B cell (primary cell): Measurements from ENCODE around the gene PLCZ1. TPM values are rescaled to one million over a fixed set of nuclear protein-coding genes. Genes with fewer than 3 reads are reported as not detected.

Experiments
- ATAC-seq: fragments of 200-7000 bp; cut with Tn5 transposase; one replicate; pipeline ENCODE4 v1.10.0; 2021; ENCODE audit warnings: low read depth, mild to moderate bottlenecking, moderate number of reproducible peaks, moderate library complexity
- CTCF ChIA-PET: fragments of 350-600 bp; sonication (Branson Sonifier 250); formaldehyde crosslinking; loops from one replicate; lab custom pipeline; 2021; ENCODE audit warnings: antibody characterized with exemption, inconsistent platforms; lab: Charles Lee
- POLR2A ChIA-PET: fragments of 350-600 bp; sonication (Branson Sonifier 250); formaldehyde crosslinking; loops from one replicate; lab custom pipeline; 2021; ENCODE audit warnings: antibody characterized with exemption; lab: Charles Lee
- DNase-seq: peaks from one replicate; pipeline ENCODE4 v3.0.0; 2013
- H2AFZ ChIP-seq: 2 replicates; pipeline ENCODE4 v1.6.1; 2012; ENCODE audit warnings: mild to moderate bottlenecking, low read depth, low read length; ENCODE audit not compliant: insufficient read depth, poor library complexity, severe bottlenecking
- H3K27ac ChIP-seq, 2 donors: 1 replicate in 1 of 2; 2 replicates in 1 of 2; pipeline ENCODE4 v1.5.1; 2012 to 2013; ENCODE audit warnings: low read length in 2 of 2, mild to moderate bottlenecking in 2 of 2, moderate library complexity in 1 of 2
- H3K27me3 ChIP-seq, 4 experiments: fragments of 200-600 bp in 1 of 4; sonication (generic) in 1 of 4; replicated peaks in 1 of 4; 1 replicate in 2 of 4; 2 replicates in 2 of 4; pipeline versions ENCODE4 v1.6.1 to v1.7.0; 2013 to 2016; ENCODE audit warnings: low read length in 3 of 4, mild to moderate bottlenecking in 2 of 4, mixed read lengths in 1 of 4, moderate library complexity in 1 of 4; ENCODE audit not compliant: insufficient read depth in 4 of 4, control insufficient read depth in 3 of 4; ENCODE audit errors: control extremely low read depth in 1 of 4
- H3K36me3 ChIP-seq, 2 experiments: replicated peaks in 1 of 2; 1 replicate in 1 of 2; 2 replicates in 1 of 2; pipeline versions ENCODE4 v1.6.1 to v1.7.1; 2013; ENCODE audit warnings: low read length in 1 of 2; ENCODE audit not compliant: insufficient read depth in 2 of 2, control insufficient read depth in 1 of 2; ENCODE audit errors: control extremely low read depth in 1 of 2, extremely low read depth in 1 of 2
- H3K4me1 ChIP-seq, 2 donors: fragments of 200-600 bp in 1 of 2; sonication (generic) in 1 of 2; 1 replicate in 1 of 2; 2 replicates in 1 of 2; pipeline versions ENCODE4 v1.5.1 to v1.6.1; 2013 to 2017; ENCODE audit warnings: low read length in 2 of 2; ENCODE audit not compliant: control insufficient read depth in 2 of 2, insufficient read depth in 2 of 2
- H3K4me2 ChIP-seq: replicated peaks from 2 replicates; pipeline ENCODE3; 2012; ENCODE audit warnings: mild to moderate bottlenecking, low read depth, low read length; ENCODE audit not compliant: poor library complexity, severe bottlenecking
- H3K4me3 ChIP-seq, 5 experiments: fragments of 200-600 bp in 1 of 5; sonication (generic) in 1 of 5; 1 replicate in 3 of 5; 2 replicates in 2 of 5; pipeline versions ENCODE4 v1.5.1 to v1.7.0; 2011 to 2016; ENCODE audit warnings: low read length in 4 of 5, mild to moderate bottlenecking in 4 of 5, low read depth in 2 of 5, control low read depth in 1 of 5, moderate library complexity in 1 of 5; ENCODE audit not compliant: insufficient read depth in 1 of 5; ENCODE audit errors: control extremely low read depth in 1 of 5, extremely low read depth in 1 of 5
- H3K79me2 ChIP-seq: fragments of 200-600 bp; sonication (generic); one replicate; pipeline ENCODE4 v1.6.0; 2016; ENCODE audit warnings: low read length; ENCODE audit not compliant: control insufficient read depth, insufficient read depth
- H3K9ac ChIP-seq: fragments of 200-600 bp; sonication (generic); 2 replicates; pipeline ENCODE4 v1.6.1; 2017; ENCODE audit warnings: mild to moderate bottlenecking, low read length, moderate library complexity
- H3K9me3 ChIP-seq, 3 donors: one replicate each; pipeline versions ENCODE4 v1.6.1 to v1.7.1; 2013; ENCODE audit warnings: low read length in 2 of 3; ENCODE audit not compliant: control insufficient read depth in 2 of 3, insufficient read depth in 1 of 3; ENCODE audit errors: control extremely low read depth in 1 of 3
- H4K20me1 ChIP-seq: 2 replicates; pipeline ENCODE4 v1.6.0; 2012; ENCODE audit warnings: mild to moderate bottlenecking, low read length; ENCODE audit not compliant: insufficient read depth, control insufficient read depth, poor library complexity, severe bottlenecking
- H3K27ac Mint-ChIP-seq: one replicate; pipeline ENCODE4 v1.8.0; 2021; ENCODE audit warnings: mixed read lengths
- H3K27me3 Mint-ChIP-seq: one replicate; pipeline ENCODE4 v1.8.0; 2021; ENCODE audit warnings: mixed read lengths
- H3K4me1 Mint-ChIP-seq: one replicate; pipeline ENCODE4 v1.8.0; 2021; ENCODE audit warnings: mixed read lengths
- H3K4me3 Mint-ChIP-seq: one replicate; pipeline ENCODE4 v1.8.0; 2021; ENCODE audit warnings: mixed read lengths
- H3K9me3 Mint-ChIP-seq: one replicate; pipeline ENCODE4 v1.8.0; 2022; ENCODE audit warnings: mixed read lengths; ENCODE audit not compliant: insufficient read depth
- EZH2 ChIP-seq: IDR thresholded peaks from 2 replicates; pipeline ENCODE4 v1.6.1; 2012; ENCODE audit warnings: borderline replicate concordance, low read depth, mild to moderate bottlenecking, moderate library complexity, low read length; ENCODE audit not compliant: insufficient read depth, poor library complexity, severe bottlenecking
- WGBS: methylation state at CpG from one replicate; pipeline ENCODE4 v1.1.5; 2013; ENCODE audit warnings: missing lambda C conversion rate; ENCODE audit not compliant: insufficient coverage; 5-methylcytosine and 5-hydroxymethylcytosine counted together
- intact Hi-C: fragments of 100-400 bp; cut with micrococcal nuclease; formaldehyde crosslinking; loops from one replicate; pipeline ENCODE4 v1.10.0; 2022
- polyA plus RNA-seq: library from polyadenylated mRNA; depleted of rRNA; stranded (reverse); fragments of >200 nt; gene quantifications from 2 replicates; pipeline ENCODE4 v1.2.3, GENCODE V29; 2012
- total RNA-seq, 2 donors: library from RNA; stranded (reverse); fragments of 120-200 nt in 1 of 2; gene quantifications; 1 replicate in 1 of 2; 2 replicates in 1 of 2; pipeline versions ENCODE4 v1.2.3 to v1.2.4, GENCODE V29; 2013 to 2022
- TF ChIP-seq, protein P1 (sequence below): fragments of 200-600 bp; IDR thresholded peaks from one replicate; pipeline ENCODE4 v1.8.0; 2022; ENCODE audit warnings: antibody characterized with exemption, mild to moderate bottlenecking

PLCZ1 gene
- total and polyA plus RNA-seq, 2 donors (not counting 1 experiment from before 2014, with no cell fraction given), result not detected

DNA sequence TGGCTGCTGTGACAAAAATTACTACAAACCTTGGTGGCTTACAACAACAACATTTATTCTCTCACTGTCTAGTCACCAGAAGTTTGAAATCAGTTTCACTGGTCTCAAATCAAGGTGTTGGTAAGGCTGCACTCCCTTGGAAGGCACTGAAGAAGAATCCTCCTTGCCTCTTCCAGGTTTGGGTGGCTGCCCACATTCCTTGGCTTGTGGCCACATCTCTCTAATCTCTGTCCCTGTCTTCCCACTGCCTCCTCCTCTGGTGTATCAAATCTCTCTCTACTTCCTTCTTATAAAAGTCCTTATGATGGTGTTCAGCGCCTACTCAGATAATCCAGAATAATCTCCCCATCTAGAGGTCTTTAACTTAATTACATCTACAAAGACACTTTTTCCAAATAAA lies 31.0 kb downstream of the PLCZ1 start:
- ChIA-PET CTCF (no interaction called here), POLR2A (no interaction called here)
- Histone ChIP-seq H3K27ac (no peak overlapping the region), H4K20me1 (no peaks in the 10 kb centered on the region), H3K27me3 (no peaks in the 10 kb centered on the region), H3K79me2 (no peaks in the 10 kb centered on the region), H2AFZ (no peak overlapping the region), H3K36me3 (no peaks in the 10 kb centered on the region), H3K4me1 (no peaks in the 10 kb centered on the region), H3K9me3 (peaks cover 0 to 3% (median 0%) of the 10 kb centered on the region in 3 donors), H3K4me3 (no peak overlapping the region), H3K4me2 (no peak overlapping the region), H3K9ac (no peak overlapping the region)
- WGBS, result no CpG with 5 or more reads among the region's 1 CpG
- H3K27me3 Mint-ChIP-seq, result no peaks in the 10 kb centered on the region
- no peak overlapping the region for H3K27ac Mint-ChIP-seq
- no peak for ATAC-seq
- intact Hi-C loops, result no loop called here
- no peaks in the 10 kb centered on the region for H3K4me1 Mint-ChIP-seq
- no peak overlapping the region for H3K4me3 Mint-ChIP-seq
- no peak for TF ChIP-seq EZH2
- TF ChIP-seq, protein P1, sequence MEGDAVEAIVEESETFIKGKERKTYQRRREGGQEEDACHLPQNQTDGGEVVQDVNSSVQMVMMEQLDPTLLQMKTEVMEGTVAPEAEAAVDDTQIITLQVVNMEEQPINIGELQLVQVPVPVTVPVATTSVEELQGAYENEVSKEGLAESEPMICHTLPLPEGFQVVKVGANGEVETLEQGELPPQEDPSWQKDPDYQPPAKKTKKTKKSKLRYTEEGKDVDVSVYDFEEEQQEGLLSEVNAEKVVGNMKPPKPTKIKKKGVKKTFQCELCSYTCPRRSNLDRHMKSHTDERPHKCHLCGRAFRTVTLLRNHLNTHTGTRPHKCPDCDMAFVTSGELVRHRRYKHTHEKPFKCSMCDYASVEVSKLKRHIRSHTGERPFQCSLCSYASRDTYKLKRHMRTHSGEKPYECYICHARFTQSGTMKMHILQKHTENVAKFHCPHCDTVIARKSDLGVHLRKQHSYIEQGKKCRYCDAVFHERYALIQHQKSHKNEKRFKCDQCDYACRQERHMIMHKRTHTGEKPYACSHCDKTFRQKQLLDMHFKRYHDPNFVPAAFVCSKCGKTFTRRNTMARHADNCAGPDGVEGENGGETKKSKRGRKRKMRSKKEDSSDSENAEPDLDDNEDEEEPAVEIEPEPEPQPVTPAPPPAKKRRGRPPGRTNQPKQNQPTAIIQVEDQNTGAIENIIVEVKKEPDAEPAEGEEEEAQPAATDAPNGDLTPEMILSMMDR, result no peak
- no peak for DNase-seq
- H3K9me3 Mint-ChIP-seq, result peaks cover 10% of the 10 kb centered on the region

DNA sequence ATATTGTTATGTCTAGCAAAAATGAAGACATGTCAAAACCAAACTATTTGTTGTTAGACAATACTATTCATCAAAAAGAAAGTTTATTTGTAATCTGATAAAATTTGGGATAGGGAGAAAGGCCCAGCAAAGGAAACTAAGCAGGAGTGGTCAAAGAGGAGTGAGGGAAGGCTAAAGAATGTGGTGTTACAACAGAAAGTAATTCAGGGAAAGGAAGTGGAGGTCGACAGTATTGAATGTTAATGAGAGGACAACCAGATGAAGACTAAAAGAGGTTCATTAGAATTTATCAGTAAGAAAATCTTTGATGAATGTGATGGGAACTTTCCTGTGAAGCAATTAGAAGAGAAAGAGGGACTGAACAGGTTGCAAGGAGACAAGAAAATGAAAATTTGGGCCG lies 33.9 kb downstream of the PLCZ1 start:
- Histone ChIP-seq H3K9ac (no peak overlapping the region), H3K4me2 (no peak overlapping the region), H3K9me3 (peaks cover 0 to 5% (median 0%) of the 10 kb centered on the region in 3 donors), H3K79me2 (no peaks in the 10 kb centered on the region), H3K4me3 (no peak overlapping the region), H3K36me3 (no peaks in the 10 kb centered on the region), H3K4me1 (no peaks in the 10 kb centered on the region), H3K27me3 (no peaks in the 10 kb centered on the region), H4K20me1 (no peaks in the 10 kb centered on the region), H2AFZ (no peak overlapping the region), H3K27ac (no peak overlapping the region)
- intact Hi-C loops, result no loop called here
- TF ChIP-seq, protein P1, result no peak
- TF ChIP-seq EZH2, result no peak
- ChIA-PET POLR2A (no interaction called here), CTCF (no interaction called here)
- ATAC-seq (no peak), DNase-seq (no peak)
- H3K27me3 Mint-ChIP-seq, result no peaks in the 10 kb centered on the region
- 83% methylated on average over 1 of the region's 2 CpGs for WGBS
- H3K4me1 Mint-ChIP-seq, result no peaks in the 10 kb centered on the region
- H3K9me3 Mint-ChIP-seq, result peaks cover 7% of the 10 kb centered on the region
- no peak overlapping the region for H3K4me3 Mint-ChIP-seq
- H3K27ac Mint-ChIP-seq, result no peak overlapping the region
